Activated CD4-positive, CD25-positive, alpha-beta regulatory T cell treated with anti-CD3 and anti-CD28 coated beads, Interleukin-2, amount 50 U/mL, for 24 hours (primary cell): ENCODE data around the gene SIT1.
"Not testable (repeated sequence)": the region's sequence is repeated elsewhere in the genome, so short reads cannot be mapped to it uniquely, and the experiment has no call there.

Experiments used
- ATAC-seq, 2 donors: fragments of 150-1000 bp; cut with Tn5 transposase; one replicate each; pipeline ENCODE4 v1.10.0; 2021; ENCODE audit warnings: mild to moderate bottlenecking in 1 of 2, moderate library complexity in 1 of 2

SIT1 gene

GRCh38 chr9:35635730-35636129 lies 15.0 kb downstream of the SIT1 start:
- ATAC-seq: no peak

DNA sequence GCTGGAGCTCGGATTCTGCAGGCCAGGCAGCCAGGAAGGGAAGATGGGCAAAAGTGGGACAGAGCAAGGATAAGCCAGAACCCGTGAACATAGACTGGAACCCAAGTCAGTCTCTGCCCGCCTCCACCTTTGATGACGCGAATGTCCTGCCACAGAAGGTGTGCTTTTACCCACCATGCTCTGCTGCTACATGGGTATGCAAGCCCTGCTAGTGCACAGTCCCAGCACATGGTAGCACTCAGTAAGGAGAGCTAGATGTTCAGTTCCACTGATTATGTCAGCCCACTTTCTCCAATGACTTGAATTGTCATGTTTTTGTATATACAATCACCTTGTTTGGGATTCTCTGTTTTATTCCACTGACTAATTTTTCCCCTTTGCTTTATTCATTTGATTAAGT lies 21.1 kb downstream of the SIT1 start:
- ATAC-seq: no peak

GRCh38 chr9:35628389-35628991 lies 22.2 kb downstream of the SIT1 start:
- ATAC-seq: no peak

- ATAC-seq: no peak
These were observed 23.2 kb downstream of the SIT1 start for GRCh38 chr9:35627575-35627974.

- peak; percentile 69 to 73 for ATAC-seq
These were observed 31.0 kb downstream of the SIT1 start for GRCh38 chr9:35619800-35620158.

DNA sequence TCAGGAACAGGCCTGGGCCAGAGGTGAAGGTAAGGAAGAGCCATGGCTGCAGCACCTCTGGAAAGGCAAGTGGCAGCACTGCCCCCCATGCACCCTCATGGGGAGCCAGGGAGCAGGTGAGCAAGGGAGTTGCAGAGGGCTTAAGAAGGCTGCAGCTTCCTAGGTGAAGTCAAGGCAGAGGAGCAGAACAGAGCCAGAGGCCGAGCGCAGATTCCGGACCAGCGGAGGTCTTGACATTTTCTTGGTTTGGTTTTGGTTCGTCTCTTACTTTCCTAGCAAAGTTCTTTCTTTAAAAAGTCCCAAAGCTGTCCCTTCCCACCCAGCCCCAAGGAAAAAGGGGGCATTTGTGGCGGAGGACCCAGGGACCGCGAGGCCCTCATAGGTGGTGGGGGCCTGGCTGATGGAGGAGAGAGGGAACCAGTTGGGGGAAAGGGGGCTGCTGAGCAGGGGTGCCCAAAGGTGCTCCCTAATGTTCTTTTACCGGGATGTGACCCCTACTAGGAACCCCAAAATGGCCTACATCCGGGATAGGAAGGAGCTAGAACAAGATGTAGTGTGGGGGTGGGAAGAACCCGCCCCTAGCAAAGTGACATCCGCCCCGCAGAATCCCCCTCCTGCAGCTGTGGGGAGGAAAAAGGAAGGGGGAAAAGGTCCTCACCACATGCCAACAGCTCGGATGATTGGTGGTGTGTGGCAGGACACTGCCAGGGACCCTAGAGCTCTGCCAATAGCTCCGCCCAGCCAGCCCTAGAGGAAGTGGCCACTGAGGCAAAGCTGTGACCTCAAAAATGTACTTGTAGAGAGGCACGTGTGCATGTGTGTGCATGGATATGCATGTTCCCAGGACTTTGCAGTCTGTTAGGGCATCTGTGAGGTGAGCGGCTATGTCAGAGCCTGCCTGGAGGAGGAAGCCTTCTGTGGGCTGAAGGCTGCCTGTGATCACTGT lies 31.6 kb downstream of the SIT1 start:
- peak; percentile 58 to 61 for ATAC-seq

GRCh38 chr9:35618325-35618727 lies 32.4 kb downstream of the SIT1 start, which contains the start of gene CD72:
Gene CD72 (minus strand): TSS chr9:35618413. CDS start chr9:35618303, 110 bp downstream.
- no peak for ATAC-seq

DNA sequence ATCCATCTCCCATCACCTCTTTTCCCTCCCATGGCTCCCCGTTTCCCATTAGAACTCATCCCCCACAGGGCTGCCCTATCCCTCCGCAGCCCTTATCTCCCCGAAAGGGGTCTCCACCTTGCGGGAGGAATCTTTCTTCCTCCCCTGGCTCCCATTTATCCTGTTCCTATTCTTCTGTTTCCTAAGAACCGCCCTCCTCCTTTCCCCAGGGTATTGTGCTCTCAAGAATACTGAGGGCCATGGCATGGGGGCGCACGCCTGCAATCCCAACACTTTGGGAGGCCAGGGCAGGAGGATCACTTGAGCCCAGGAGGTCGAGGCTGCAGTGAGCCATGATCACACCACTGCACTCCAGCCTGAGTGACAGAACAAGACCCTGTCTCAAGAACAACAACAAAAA lies 33.2 kb downstream of the SIT1 start:
- ATAC-seq: no peak

DNA sequence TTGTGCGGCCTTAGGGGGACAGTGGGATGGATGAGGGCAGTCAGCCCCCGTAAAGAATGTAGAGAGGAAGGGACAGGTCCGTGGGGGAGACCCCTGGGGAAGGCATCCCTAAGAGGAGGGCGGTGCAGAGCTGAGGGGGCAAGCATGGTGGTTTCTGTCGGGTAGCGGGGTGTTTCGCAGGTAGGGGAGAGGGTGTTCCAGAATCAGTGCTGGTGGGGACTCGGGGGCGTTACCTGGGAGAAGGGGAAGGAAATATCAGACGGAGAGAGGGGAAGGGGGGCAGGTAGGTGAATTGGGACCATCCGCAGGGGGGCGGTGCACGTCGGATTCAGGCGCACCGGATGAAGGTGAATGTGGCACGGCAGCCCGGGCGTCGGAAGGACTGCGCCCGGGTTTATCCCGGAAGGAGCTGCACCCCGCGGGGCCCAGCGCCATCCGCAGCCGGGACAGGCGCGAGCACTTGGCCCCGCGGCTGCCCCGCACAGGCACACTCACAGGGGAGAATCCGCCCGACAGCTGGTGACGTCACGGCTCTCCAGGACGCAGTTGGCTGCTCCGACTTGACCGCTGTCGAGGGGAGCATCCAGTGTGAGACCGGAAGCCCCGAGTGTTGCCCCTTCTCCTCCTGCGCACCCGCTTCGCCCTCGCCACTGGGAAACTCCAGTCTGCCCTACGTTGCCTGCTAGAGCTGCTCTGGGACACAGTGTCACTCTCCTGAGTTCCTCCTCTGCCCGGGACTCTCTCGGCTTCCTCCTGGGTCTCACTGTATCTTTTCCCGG lies 33.9 kb downstream of the SIT1 start:
- peak; percentile 58 to 60 for ATAC-seq

DNA sequence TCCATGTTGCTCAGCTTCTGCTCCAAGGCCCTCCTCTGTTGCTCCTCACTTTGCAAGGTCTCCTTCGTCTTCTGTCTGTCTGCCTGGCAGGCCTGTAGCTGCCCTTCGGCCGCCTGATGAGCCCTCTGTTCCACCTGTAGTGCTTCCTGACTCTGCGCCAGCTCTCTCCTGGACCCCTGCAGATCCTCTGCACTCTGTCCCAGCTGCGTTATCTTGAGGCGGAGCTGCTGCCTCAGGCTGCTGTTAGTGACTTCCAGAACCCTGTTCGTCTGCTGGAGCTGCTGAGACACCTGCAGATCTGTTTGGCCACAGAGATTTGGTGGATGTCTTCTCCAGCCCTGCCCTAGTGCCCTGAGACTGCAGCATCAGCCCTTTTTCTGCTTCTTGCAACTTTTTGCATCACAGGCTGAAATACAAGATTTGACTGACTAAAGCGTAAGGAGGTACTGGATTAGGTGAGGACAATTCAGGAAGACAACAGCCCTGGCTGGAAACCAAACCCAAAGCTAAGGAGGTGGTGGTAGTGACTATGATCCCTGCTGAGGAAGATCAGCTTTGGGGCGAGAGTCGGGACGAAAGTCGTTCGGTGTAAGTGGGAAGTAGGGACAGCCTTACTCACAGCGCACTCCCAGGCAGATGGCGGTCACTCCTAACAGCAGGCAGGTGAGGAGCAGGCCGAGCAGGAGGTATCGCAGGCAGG lies 34.6 kb downstream of the SIT1 start:
- no peak for ATAC-seq

DNA sequence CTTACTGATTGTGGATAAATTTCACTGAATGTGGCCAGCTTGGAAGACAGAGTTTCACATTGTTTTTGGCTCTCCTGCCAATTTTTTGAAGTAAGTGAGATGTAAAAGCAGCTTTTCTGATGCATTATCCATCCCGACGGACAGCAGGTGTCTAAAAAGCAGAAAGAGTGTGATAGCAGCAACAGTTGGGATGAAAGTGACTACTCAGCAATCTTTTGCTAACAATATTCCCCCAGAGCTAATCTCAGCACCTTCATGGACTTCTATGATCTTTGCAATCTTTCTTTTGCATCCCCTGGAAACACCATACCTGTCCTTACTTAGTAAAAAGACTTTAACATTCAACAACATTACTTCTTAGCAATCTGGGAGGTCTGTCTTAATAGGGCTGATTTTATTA lies 37.9 kb downstream of the SIT1 start:
- ATAC-seq: no peak

DNA sequence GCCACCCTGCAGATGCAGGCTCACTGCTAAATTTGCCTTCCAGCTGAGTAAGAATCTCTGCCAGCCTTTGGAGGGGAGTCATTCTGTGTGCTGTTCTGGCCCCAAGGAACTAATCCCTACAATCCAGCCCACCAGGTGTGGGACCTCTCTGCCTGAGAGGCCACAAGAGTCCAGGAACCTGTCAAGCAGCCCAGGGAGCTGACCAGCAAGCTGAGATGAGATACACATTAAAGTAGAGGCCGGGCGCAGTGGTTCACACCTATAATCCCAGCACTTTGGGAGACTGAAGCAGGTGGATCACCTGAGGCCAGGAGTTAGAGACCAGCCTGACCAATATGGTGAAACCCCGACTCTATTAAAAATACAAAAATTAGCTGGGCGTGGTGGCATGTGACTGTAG lies 38.7 kb downstream of the SIT1 start:
- ATAC-seq: not testable (repeated sequence)

GRCh38 chr9:35611230-35611797 lies 39.4 kb downstream of the SIT1 start:
- peak; percentile 84 to 89 for ATAC-seq

GRCh38 chr9:35609820-35610163 lies 40.9 kb downstream of the SIT1 start:
- ATAC-seq: no peak

DNA sequence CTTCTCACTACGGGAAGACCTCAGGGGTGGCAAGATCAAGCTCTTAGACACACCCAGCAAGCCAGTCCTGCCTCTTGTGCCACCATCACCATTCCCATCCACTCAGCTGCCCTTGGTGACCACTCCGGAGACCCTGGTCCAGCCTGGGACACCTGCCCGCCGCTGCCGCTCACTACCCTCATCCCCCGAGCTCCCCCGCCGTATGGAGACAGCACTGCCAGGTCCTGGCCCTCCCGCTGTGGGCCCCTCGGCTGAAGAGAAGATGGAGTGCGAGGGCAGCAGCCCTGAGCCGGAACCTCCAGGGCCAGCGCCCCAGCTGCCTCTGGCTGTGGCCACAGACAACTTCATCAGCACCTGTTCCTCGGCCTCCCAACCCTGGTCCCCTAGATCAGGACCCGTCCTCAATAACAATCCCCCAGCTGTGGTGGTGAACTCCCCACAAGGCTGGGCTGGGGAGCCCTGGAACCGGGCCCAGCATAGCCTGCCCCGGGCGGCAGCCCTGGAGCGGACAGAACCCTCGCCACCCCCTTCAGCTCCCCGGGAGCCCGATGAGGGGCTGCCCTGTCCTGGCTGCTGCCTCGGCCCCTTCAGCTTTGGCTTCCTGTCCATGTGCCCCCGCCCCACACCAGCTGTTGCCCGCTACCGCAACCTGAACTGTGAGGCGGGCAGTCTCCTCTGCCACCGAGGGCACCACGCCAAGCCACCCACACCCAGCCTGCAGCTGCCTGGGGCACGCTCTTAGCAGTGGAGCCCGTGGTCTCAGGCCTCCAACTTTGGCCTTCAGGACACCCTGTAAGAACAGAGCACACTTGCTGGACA lies 41.5 kb downstream of the SIT1 start:
- no peak for ATAC-seq

DNA sequence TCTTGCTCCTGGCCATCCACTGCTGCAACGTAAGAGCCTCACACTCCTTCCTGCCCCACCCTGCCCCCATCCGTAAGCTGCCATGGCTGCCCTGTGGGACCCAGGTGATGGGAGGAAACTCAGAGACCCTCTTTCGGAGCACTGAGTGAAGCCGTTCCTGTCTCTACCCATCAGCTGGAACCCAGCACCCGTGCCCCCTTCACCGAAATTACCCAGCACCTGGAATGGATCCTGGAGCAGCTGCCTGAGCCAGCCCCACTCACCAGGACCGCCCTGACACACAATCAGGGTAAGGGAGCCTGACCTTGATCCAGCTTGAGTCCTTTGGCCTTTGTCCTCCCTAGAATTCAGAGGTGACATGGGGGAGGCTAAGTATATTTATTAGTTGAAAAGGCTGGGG lies 42.5 kb downstream of the SIT1 start:
- ATAC-seq: no peak

DNA sequence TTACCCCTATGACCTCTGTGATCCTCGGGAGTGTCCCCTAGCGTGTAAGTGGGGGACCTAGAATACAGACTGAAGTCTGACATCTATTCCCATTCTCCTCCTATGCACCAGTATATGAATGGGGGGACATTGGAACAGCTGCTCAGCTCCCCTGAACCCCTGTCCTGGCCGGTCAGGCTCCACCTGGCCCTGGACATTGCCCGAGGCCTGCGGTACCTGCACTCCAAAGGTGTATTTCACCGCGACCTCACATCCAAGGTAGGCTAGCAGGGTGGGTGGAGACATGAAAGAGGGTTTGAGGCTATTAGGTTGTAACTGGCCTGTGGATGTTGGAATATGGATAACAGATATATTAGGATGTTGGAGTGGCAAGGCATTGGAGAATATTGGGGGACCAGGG lies 44.0 kb downstream of the SIT1 start:
- no peak for ATAC-seq

- no peak for ATAC-seq
These were observed 44.6 kb downstream of the SIT1 start for GRCh38 chr9:35606138-35606504.

- ATAC-seq: peak in 1 of 2 donors; percentile 0
These were observed 45.2 kb downstream of the SIT1 start for GRCh38 chr9:35605351-35606137.

DNA sequence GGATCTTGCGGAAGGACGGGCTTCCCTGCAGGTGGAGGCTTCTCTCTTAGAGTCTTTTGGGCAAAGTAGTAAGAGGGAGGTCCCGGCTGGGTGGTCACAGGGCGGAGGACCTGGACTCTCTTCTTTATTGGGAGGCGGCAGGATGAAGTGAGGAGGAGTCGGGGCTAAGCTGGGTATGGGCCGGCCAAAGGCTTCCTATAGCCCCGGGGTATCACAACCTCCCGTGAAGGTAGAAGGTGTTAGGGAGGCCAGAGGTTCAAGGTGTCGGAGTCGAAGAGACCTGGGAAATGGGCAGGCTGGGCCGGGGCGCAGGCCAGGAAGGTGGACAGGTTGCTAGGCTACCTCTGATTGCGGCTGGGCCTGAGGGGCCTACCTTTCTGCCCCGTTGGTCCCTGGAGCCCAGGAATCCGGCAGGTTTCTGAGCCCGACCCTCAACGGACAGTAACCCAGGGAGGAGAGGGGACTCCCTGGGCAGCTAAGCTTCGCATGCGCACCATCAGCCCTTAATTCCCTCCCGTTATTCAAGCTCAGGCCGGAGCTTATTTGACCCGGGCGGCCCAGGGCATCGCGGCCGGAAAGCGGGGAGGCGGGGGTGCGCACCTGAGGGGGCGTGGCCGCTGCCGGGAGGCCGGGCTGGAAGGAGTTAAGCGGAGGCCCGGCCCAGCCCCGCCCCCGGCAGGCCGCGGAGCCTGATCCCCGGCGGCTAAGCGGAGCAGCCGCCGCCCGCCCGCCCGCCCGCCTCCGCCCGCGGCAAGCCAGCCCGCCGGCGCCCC lies 46.0 kb downstream of the SIT1 start, which contains the start of gene TESK1:
Gene TESK1 (plus strand): TSS at position 685 of the 773 bp plus-strand sequence. CDS start 358 bp downstream, outside the sequence.
- ATAC-seq: peak; percentile 44 to 51
